Tibial nerve (tissue), 3 donors: ENCODE data around the gene MYH4.

ENCODE experiments used
- POLR2A ChIP-seq, 2 donors: fragments of 450-650 bp; IDR thresholded peaks; one replicate each; pipeline ENCODE4 v1.6.1; 2017; ENCODE audit warnings: antibody characterized with exemption in 2 of 2, mild to moderate bottlenecking in 2 of 2, moderate library complexity in 2 of 2
- TF ChIP-seq, protein P1 (sequence below), 5 experiments: fragments of 200-600 bp in 3 of 5; fragments of 450-650 bp in 2 of 5; sonication (generic) in 3 of 5; IDR thresholded peaks; one replicate each; pipeline ENCODE4 v1.5.1; 2016 to 2019; ENCODE audit warnings: antibody characterized with exemption in 5 of 5, mild to moderate bottlenecking in 3 of 5, moderate library complexity in 2 of 5

DNA sequence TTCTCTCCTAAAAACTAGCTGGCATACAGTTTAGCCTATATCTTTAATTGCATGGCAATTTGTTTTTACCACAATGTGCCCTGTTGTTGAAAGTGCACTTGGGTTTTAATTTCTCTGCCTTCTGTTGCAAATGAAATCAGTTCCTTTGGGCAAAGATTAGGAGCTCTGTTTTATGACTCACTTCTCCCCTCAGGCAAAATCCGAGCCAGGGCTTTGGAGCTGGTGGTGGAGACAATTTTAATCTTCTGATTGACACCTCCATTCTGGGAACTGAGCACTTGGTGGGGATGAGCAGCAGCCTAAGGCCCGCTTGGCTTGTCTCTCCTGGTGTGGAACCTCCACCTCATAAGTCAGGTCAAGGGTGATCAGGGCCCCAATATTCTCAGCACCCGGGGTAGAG lies 34.3 kb downstream of the MYH4 start:
- TF ChIP-seq, protein P1, sequence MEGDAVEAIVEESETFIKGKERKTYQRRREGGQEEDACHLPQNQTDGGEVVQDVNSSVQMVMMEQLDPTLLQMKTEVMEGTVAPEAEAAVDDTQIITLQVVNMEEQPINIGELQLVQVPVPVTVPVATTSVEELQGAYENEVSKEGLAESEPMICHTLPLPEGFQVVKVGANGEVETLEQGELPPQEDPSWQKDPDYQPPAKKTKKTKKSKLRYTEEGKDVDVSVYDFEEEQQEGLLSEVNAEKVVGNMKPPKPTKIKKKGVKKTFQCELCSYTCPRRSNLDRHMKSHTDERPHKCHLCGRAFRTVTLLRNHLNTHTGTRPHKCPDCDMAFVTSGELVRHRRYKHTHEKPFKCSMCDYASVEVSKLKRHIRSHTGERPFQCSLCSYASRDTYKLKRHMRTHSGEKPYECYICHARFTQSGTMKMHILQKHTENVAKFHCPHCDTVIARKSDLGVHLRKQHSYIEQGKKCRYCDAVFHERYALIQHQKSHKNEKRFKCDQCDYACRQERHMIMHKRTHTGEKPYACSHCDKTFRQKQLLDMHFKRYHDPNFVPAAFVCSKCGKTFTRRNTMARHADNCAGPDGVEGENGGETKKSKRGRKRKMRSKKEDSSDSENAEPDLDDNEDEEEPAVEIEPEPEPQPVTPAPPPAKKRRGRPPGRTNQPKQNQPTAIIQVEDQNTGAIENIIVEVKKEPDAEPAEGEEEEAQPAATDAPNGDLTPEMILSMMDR (IDR thresholded peaks at IDR 0.05) = no peak
- TF ChIP-seq POLR2A (IDR thresholded peaks at IDR 0.05) = no peak
